HG03571 (cell line): ENCODE data around the gene F3.
"Not testable (repeated sequence)": the region's sequence is repeated elsewhere in the genome, so short reads cannot be mapped to it uniquely, and the experiment has no call there.

Experiments
- ATAC-seq: cut with Tn5 transposase; IDR thresholded peaks from one replicate; pipeline ENCODE4 v1.9.1; 2021; ENCODE audit not compliant: unreplicated experiment

The F3 gene

DNA sequence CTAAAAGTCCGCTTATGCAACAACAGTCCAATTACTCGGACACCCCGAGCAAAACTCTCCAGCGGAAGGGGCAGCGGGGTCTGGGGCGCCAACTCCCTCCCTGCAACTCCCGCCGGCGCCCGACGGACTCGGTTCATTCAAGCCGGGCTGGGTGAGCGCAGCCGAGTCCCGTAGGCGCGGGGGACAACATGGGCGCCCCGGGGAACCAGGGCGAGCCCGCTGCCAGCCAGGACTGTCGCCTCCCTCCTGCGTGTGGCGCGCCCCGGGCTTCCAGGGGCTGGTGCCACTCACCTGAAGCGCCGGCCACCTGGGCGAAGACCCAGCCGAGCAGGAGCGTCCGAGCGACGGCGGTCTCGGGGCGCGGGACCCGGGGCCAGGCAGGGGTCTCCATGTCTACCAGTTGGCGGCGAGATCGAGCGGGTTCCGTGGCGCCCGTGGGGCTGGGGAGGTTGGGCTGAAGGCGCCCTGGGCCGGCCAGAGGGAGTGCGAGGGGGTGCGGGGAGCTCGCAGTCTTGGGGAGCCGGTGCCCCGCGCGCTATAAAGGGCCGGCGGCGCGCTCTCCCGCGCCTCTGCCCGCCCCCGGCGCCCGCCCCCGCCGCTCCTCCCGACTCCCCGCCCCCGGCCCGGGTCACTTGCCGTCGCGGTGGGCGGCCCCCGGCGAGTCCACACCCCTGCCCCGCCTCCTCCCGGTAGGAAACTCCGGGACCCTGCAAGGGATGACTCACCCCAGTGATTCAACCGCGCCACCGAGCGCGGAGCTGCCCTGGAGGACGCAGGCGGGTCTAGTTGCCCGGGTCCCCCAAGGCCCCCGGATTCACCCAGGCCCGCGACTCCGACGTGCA, at the start of gene F3:
Gene F3 (minus strand): TSS at position 514 of the 842 bp plus-strand sequence. CDS start 123 bp downstream, at position 391.
- no peak for ATAC-seq

DNA sequence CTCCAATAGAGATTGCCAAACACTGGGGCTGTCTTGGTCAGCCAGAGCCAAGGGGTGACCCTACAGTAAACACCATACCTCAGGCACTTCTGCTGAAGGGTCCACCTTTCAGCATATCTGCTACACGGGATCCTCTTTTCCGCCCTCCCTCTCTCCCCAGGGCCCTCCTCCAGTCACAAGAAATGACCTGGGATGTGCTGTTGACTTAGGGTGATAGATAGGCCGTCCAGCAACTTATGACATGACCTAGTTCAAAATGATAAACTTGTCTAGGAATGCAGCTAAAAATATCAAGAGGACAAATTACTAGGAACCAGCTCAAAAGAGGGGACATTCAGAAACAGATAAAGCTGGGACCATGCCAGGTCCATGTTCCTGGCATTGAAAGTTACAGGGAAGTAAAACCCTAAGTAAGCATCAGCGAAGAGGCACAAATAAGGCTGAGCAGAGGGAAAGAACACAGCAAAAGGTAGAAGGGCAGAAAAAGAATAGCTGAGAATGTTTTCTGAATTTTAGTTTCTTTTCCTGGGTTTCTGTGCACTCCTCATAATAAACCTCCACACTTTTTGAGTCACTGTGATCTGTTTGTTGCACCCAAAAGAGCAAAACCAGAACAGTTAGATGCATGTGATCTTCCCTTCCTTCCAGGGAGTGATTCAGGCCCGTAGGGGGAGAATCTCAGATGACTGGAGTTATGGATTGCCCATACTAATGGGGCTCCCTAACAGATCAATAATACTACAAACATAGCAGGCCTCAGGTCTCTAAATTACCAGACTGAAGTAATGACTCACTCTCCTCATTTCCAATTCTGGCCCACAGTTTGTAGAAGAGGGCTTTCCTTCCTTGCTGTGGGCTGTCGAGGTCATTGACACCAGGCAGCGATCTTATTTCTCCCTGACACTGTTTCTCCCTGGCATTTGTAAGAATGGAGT, 48.9 kb upstream of the F3 start:
- ATAC-seq = no peak

DNA sequence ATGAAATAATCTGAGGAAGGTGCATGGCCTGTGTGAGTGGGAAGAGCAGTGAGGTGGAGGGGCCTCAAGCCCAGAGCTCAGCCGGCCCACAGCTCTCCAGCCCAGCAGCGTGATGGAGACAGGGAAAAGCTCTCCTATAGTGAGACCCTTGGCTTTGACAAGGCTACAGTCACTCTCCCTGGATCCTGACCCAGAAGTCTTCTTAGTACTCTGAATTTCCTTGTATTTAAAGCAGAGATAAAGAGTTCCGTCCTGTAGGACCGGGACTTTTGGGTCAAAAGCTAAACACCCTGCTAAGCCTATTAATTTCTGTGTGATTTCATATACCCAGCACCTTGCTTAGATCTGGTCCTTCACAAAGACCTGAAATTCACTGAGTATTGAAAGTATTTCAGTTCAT, 48.2 kb upstream of the F3 start:
- ATAC-seq = no peak

DNA sequence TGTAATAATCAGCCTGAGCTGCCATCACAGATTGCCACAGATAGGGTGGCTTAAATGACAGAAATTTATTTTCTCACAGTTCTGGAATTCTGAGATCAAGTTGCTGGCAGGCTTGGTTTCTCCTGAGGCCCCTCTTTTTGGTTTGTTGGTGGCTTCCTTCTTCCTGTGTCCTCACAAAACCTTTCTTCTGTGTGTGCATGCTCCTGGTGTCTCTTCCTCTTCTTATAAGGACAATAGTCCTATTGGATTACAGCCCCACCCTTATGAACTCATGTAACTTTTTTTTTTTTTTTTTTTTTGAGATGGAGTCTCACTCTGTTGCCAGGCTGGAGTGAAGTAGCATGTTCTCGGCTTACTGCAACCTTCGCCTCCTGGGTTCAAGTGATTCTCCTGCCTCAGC, 41.0 kb upstream of the F3 start:
- no peak for ATAC-seq

DNA sequence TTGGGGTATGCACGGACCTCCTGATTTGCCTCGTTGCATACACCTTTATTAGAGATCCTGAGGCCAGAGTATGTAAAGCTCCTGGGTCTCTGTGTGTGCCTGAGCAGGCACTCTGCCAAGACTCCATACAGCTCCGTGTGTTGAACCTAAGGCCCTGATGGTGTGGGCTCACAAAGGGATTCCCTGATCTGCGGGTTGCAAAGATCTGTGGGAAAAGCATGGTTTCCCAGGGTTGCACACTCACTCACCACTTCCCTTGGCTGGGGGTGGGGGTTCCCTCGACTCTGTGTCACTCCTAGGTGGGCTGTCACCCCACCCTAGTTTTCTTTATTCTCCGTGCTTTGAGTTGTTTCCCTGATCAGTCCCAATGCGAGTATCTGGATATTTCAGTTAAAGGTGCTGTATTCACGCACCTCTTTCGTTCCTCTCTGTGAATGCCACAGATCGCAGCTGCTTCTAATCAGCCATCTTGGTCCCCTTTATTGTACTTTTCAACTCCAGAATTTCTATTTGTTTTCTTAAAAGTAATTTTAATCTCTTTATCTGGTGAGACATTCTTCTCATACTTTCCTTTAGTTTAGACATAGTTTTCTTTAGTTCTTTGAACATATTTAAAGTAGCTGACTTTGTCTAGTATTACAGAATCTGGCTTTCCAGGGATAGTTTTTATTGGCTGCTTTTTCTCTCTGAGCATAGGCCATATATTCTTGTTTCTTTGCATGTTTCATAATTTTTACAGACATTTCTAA, 39.0 kb upstream of the F3 start:
- no peak for ATAC-seq

DNA sequence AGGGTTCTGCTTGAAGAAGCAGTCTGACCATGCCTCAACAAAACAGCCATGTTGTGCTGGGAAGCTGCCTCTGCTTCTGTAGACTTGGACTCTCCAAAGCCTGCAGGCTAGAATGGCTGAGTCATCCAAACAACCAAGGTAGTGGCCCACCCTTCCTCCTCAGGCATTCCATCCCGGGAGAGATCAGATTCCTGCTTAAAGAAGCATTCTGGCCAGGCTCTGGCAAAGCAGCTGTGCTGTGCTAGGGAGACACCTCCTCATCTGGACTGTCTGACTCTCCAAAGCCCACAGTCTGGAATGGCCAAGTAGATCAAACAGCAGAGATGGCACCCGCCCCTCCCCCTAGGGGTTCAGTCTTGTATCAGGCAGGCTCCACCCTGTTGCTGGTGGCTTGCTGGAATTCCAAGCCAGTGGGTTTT, 38.3 kb upstream of the F3 start:
- ATAC-seq = no peak

DNA sequence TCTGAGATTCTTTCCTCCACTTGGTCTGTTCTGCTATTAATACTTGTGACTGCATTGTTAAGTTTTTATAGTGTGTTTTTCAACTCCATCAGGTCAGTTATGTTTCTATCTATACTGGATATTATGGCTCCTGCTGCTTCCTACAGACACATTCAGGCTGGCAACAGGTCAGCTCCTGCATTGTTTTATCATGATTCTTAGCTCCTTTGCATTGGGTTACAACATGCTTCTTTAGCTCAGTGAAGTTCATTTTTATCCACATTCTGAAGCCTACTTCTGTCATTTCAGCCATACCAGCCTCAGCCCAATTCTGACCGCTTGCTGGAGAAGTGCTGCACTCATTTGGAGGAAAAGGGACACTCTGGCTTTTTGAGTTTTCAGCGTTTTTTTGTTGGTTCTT, 37.3 kb upstream of the F3 start:
- ATAC-seq = no peak

DNA sequence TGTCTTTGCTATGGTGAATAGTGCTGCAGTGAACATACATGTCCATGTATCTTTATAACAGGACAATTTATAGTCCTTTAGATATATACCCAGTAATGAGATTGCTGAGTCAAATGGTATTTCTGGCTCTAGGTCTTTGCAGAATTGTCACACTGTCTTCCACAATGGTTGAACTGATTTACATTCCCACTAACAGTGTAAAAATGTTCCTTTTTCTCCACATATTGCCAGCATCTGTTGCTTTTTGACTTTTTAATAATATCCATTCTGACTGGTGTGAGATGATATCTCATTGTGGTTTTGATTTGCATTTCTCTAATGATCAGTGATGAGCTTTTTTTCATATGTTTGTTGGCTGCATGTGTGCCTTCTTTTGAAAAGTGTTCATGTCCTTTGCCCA, 32.4 kb upstream of the F3 start:
- not testable (repeated sequence) for ATAC-seq

DNA sequence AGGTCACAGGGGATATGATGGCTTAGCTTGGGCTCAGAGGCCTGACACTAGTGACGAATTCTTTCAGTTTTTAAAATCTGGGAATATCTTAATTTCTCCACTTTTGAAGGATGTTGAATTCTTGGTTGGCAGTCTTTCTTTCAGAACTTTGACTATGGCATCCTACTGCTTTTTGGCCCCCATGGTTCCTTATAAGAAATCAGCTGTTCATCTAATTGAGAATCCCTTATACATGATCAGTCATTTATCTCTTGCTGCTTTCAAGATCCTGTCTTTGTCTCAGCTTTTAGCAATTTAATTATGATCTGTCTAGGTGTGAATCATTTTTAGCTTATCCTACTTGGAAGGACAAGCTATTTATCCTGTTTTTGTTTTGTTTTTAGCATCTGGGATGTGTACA, 31.2 kb upstream of the F3 start:
- no peak for ATAC-seq

DNA sequence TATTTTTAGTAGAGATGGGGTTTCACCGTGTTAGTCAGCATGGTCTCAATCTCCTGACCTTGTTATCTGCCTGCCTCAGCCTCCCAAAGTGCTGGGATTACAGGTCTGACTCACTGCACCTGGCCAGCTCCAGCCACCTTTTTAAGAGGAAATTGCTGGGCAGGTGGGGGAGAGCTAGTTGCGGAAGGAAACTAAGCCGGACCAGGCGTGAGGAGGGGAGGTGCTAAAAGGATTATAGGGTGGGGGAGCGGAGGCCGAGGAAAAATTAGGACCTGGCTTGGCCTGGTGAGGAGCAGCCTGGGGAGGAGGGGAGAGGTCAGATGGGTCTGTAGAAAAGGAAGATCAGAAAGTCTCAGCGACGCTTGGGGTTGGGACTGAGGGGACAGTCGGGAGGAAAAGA, 29.4 kb upstream of the F3 start:
- not testable (repeated sequence) for ATAC-seq

DNA sequence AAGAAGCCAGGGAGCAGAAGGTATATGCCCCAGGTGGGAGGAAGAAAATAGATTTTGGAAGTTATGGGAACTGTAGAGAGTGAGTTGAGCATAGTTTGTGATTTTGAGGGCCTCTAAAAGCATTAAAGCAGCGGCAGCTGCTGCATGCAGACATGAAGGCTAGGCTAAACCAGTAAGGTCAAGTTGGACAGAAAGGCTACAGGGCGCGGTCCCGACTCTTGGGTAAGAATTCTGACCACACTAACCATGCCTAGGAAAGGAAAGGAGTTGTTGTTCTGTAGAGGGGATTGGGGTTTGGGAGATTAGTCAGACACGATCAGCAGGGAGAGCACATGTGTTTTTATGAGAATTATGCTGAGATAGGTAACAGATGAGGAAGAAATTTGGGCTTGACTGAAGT, 27.2 kb upstream of the F3 start:
- ATAC-seq = not testable (repeated sequence)

DNA sequence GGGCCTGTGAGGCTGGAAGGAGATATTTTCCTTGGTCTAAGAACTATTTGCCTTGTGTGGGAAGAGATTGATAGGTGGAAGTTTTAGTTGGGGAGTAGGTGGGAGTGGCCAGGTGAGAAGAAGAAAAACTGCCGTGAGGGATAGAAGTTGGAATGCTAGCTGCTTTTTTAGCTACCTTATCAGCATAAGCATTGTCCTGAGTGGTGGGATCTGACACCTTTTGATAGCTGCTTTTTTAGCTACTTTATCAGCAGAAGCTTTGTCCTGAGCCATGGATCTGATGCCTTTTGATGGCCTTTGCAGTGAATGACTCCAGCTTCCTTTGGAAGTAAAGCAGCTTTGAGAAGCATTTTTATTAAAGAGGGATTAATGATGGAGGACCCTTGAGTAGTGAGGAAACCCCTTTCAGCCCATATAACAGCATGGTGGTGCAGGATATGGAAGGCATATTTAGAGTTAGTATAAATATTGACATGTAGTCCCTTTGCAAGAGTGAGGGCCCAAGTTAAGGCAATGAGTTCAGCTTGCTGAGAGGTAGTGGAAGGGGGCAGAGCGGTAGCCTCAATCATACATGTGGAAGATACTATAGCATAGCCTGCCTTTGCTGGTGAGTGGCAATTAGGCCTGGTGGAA, 26.5 kb upstream of the F3 start:
- not testable (repeated sequence) for ATAC-seq

DNA sequence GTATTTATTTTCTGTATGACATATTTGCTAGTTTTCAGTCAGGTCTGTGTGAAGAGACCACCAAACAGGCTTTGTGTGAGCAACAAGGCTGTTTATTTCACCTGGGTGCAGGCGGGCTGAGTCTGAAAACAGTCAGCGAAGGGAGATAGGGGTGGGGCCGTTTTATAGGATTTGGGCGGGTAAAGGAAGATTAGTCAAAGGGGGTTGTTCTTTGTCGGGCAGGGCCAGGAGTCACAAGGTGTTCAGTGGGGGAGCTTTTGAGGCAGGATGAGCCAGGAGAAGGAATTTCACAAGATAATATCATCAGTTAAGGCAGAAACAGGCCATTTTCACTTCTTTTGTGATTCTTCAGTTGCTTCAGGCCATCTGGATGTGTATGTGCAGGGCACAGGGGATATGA, 24.9 kb upstream of the F3 start:
- ATAC-seq = not testable (repeated sequence)

DNA sequence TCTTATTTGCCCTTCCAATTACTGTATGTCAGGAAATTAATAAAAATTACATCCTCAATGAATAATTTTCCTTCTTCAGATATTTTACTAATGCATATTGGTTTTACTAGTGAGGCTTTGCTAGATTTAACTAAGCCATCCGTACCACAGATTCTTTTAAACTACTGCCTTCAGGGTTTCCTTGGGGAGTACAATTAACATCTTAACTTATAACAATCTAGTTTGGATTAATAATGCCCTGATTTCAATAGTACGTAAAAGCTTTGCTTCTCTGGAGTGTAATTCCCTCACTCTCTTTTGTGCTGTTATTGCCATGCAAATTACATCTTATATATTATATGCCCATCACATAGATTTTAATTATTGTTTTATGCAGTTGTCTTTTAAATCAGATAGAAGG, 24.3 kb upstream of the F3 start:
- ATAC-seq = no peak

DNA sequence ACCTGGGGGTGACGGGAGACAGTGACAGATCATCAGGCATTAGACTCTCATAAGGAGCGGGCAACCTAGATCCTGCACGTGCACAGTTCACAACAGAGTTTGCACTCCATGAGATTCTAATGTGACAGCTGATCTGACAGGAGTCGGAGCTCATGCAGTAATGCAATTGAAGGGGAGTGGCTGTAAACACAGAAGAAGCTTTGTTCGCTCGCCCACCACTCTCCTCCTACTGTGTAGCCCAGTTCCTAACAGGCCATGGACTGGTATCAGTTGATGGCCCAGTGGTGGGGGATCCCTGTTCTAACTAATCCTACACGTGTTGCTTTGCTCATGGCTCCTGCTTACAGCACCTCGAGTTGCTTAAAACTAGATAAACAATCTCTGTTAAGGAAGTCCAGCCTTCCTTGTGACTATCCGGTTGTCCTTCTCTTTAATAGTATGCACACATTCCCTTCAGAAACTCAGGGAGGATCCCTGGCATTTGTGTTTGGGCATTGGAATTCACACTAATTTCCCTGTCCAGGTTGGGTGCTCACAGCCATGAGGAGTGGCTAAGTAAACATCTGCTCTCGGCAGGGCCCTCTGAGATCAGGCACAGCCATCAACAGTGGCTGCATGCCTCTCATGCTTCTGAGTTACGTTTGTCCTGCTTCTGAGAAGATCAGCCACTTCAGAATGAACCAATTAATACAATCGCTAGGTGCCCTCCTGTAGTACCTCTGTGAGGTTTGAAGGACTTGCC, 21.1 kb upstream of the F3 start:
- ATAC-seq = no peak

DNA sequence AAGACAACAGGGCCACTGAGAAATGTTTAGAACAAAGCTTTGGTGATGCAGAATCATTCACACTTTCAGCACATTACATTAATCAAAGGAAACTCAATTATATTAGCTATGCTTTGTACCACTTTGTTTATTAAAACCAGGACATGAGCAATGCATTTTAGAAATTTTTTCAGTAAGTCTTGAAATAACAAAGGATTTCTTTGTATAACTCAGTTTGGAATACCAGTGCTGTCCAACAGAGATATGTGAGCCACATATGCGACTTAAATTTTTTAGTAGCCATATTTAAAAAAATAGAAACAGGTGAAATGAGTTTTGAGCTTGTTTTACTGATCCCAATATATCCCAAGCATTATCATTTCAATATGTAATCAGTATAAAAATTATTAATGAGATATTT, 18.8 kb upstream of the F3 start:
- ATAC-seq = no peak

DNA sequence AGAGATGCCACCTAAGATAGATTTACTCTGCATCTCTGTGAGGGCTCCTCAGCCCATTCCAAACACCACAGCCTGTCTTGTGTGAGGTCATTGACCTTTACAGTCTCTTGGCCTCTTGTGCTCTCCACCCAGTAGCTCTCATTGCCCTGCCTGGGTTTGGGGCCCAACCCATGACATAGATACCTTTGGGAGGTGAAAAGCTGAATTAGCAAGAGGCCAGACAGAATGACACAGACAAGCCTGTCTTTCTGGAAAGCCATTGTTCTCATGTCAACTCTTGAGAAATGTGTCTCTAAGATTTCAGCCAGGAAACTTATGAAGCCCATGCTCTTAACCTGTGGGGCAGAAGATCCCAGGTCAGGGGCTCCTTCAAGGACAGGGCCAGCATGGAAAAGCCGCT, 18.4 kb upstream of the F3 start:
- ATAC-seq = no peak

DNA sequence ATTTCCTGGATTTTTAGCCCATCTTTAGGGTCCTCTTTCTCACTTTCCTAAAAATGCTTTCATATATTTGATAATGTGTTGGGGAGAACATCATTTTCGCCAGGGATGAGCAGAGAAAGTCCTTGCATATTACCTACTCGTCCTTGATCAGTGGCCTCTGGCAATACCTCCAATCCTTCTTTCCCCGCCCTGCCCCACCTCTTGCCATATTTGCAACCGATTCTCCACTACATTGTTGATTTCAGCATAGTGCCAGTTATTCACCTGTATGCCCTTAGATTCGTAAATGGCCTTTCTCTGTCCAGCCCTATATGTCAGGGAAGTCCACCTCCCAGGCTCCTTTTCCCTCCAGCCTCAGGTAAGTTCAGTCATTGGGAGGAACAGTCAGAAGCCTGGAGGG, 13.5 kb upstream of the F3 start:
- no peak for ATAC-seq

DNA sequence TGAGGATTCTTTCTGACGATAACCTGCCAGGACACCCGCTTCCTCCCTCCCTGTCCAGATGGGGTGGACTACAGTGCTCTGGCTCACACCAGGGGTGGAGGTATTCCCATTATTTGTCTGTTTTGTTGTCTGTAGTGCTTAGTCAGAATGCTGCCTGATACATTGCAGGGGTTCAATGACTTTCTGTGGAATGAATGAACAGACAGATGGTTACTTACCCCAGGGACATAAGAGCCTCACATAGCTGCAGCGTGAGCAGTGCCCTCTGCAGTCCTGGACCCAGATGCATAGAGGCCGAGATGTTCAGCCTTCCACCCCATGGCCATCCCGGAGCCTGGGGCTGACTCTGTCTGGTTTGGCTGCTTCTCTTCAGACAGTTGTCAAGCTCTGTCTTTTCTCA, 13.0 kb upstream of the F3 start:
- no peak for ATAC-seq

DNA sequence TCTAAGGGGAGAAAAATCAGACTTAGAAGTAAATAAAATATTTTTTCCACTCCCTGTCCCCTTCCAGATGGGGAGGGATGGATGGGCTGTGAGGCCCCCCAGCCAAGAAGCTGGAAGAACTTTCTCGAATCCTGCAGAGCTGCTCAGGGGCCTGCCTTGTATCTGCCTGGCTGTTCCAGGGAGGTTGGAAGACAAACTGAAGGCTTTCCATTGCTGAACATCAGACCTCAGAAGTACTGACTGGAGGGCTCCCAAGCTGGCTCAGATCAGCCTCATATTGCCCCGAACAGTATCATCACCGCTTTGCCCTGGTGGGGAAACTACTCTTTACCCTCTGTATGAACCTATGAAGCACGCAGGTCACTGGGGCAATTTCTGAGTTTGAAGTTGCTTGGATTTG, 12.4 kb upstream of the F3 start:
- ATAC-seq = no peak
